CD4-positive, alpha-beta T cell (primary cell): ENCODE measurements around the gene DEFB123. TPM values are rescaled to one million over a fixed set of nuclear protein-coding genes. Genes with fewer than 3 reads are reported as not detected.

Source experiments
- ATAC-seq: fragments of 200-7000 bp; cut with Tn5 transposase; one replicate; pipeline ENCODE4 v1.10.0; 2022; ENCODE audit warnings: mild to moderate bottlenecking; ENCODE audit not compliant: poor library complexity
- CTCF ChIA-PET: fragments of 350-600 bp; sonication (Branson Sonifier 250); formaldehyde crosslinking; loops from one replicate; lab custom pipeline; 2021; ENCODE audit warnings: antibody characterized with exemption, inconsistent platforms; lab: Charles Lee
- POLR2A ChIA-PET: fragments of 350-600 bp; sonication (Branson Sonifier 250); formaldehyde crosslinking; loops from one replicate; lab custom pipeline; 2021; ENCODE audit warnings: antibody characterized with exemption, inconsistent platforms; lab: Charles Lee
- DNase-seq, 14 experiments: peaks; one replicate each; pipeline ENCODE4 v3.0.0-alpha.2; 2013 to 2020; ENCODE audit warnings: mixed read lengths in 2 of 14
- H3K27ac ChIP-seq, 2 donors: one replicate each; pipeline versions ENCODE4 v1.5.1 to v1.7.0; 2013; ENCODE audit warnings: low read length in 2 of 2, low read depth in 1 of 2, mild to moderate bottlenecking in 1 of 2
- H3K27me3 ChIP-seq, 2 experiments: 1 replicate in 1 of 2; 2 replicates in 1 of 2; pipeline versions ENCODE4 v1.6.1 to v1.7.0; 2013; ENCODE audit warnings: low read length in 2 of 2, control low read depth in 1 of 2, mild to moderate bottlenecking in 1 of 2, moderate library complexity in 1 of 2; ENCODE audit not compliant: insufficient read depth in 2 of 2, control insufficient read depth in 1 of 2
- H3K36me3 ChIP-seq: one replicate; pipeline ENCODE4 v1.6.1; 2013; ENCODE audit warnings: low read length, control low read depth; ENCODE audit not compliant: insufficient read depth
- H3K4me1 ChIP-seq: one replicate; pipeline ENCODE4 v1.6.1; 2013; ENCODE audit warnings: low read length, control low read depth; ENCODE audit not compliant: insufficient read depth
- H3K4me3 ChIP-seq: one replicate; pipeline ENCODE4 v1.5.1; 2013; ENCODE audit warnings: mild to moderate bottlenecking, low read length, moderate library complexity
- H3K9me3 ChIP-seq, 2 experiments: 1 replicate in 1 of 2; 2 replicates in 1 of 2; pipeline versions ENCODE4 v1.6.1 to v1.7.0; 2013; ENCODE audit warnings: low read length in 2 of 2, mild to moderate bottlenecking in 2 of 2, control low read depth in 1 of 2, moderate library complexity in 1 of 2; ENCODE audit not compliant: control insufficient read depth in 1 of 2, insufficient read depth in 1 of 2
- H3K27ac Mint-ChIP-seq: one replicate; pipeline ENCODE4 v1.8.0; 2020; ENCODE audit warnings: mixed read lengths
- H3K27me3 Mint-ChIP-seq: one replicate; pipeline ENCODE4 v1.8.0; 2021; ENCODE audit warnings: mixed read lengths
- H3K36me3 Mint-ChIP-seq: one replicate; pipeline ENCODE4 v1.8.0; 2021; ENCODE audit warnings: low read depth, mixed read lengths
- H3K4me1 Mint-ChIP-seq: one replicate; pipeline ENCODE4 v1.8.0; 2021; ENCODE audit warnings: low read depth, mixed read lengths
- H3K4me3 Mint-ChIP-seq: one replicate; pipeline ENCODE4 v1.8.0; 2020; ENCODE audit warnings: mild to moderate bottlenecking, mixed read lengths
- H3K9me3 Mint-ChIP-seq: one replicate; pipeline ENCODE4 v1.8.0; 2020; ENCODE audit warnings: mixed read lengths
- CTCF ChIP-seq: fragments of 200-600 bp; IDR thresholded peaks from one replicate; pipeline ENCODE4 v1.8.0; 2022; ENCODE audit warnings: antibody characterized with exemption, mild to moderate bottlenecking
- intact Hi-C, 2 experiments: fragments of 100-400 bp; cut with DNase I in 1 of 2; cut with micrococcal nuclease in 1 of 2; formaldehyde crosslinking; loops; one replicate each; pipeline versions ENCODE4 v1.15.1 to v1.9.0; 2023 to 2025; cut with DNase I, micrococcal nuclease
- total RNA-seq, 174 experiments: library from RNA in 2 of 174; stranded (reverse) in 2 of 174; gene quantifications; one replicate each; pipeline ENCODE4 v1.2.3 and lab custom pipeline; 2021 to 2026

DEFB123 gene
- total RNA-seq, 2 experiments from 2014 or later: not detected

GRCh38 chr20:31475472-31476293 lies 35.3 kb downstream of the DEFB123 start:
- Histone ChIP-seq H3K4me1 (peaks cover 8% of the 10 kb centered on the region), H3K4me3 (no peak overlapping the region), H3K9me3 (peaks cover 0 to 17% of the 10 kb centered on the region in 2 experiments), H3K36me3 (no peaks in the 10 kb centered on the region), H3K27ac (no peak overlapping the region), H3K27me3 (peaks cover 22 to 35% of the 10 kb centered on the region in 2 experiments)
- ChIA-PET CTCF (interaction anchor here (0.8 to 1.3 kb wide), 2 partner anchors 15 to 27 kb away, joined by 3 read pairs; no protein-coding TSS in a partner anchor), POLR2A (no interaction called here)
- TF ChIP-seq CTCF: no peak
- Mint-ChIP-seq H3K4me1 (no peaks in the 10 kb centered on the region), H3K4me3 (no peak overlapping the region), H3K27ac (no peak overlapping the region), H3K9me3 (no peaks in the 10 kb centered on the region), H3K27me3 (peaks cover 62% of the 10 kb centered on the region), H3K36me3 (no peaks in the 10 kb centered on the region)
- ATAC-seq (no peak), DNase-seq (no peak)
- intact Hi-C loops: no loop called here

- no peak for ATAC-seq
- TF ChIP-seq CTCF: no peak
- H3K9me3 Mint-ChIP-seq: no peaks in the 10 kb centered on the region
- no peak overlapping the region for H3K27ac ChIP-seq
- no peaks in the 10 kb centered on the region for H3K4me1 Mint-ChIP-seq
- H3K4me3 Mint-ChIP-seq: no peak overlapping the region
- peaks cover 0 to 17% of the 10 kb centered on the region in 2 experiments for H3K9me3 ChIP-seq
- H3K27me3 Mint-ChIP-seq: peaks cover 64% of the 10 kb centered on the region
- intact Hi-C loops: no loop called here
- H3K27me3 ChIP-seq: peaks cover 22 to 35% of the 10 kb centered on the region in 2 experiments
- no peaks in the 10 kb centered on the region for H3K36me3 ChIP-seq
- ChIA-PET POLR2A (no interaction called here), CTCF (no interaction called here)
- no peaks in the 10 kb centered on the region for H3K36me3 Mint-ChIP-seq
- H3K4me3 ChIP-seq: no peak overlapping the region
- DNase-seq: no peak
- peaks cover 8% of the 10 kb centered on the region for H3K4me1 ChIP-seq
- H3K27ac Mint-ChIP-seq: no peak overlapping the region
Observed at GRCh38 chr20:31476294-31476585, 35.8 kb downstream of the DEFB123 start.

- Histone ChIP-seq H3K4me1 (peaks cover 8% of the 10 kb centered on the region), H3K9me3 (peaks cover 0 to 17% of the 10 kb centered on the region in 2 experiments), H3K4me3 (no peak overlapping the region), H3K27ac (no peak overlapping the region), H3K27me3 (peaks cover 22 to 35% of the 10 kb centered on the region in 2 experiments), H3K36me3 (no peaks in the 10 kb centered on the region)
- Mint-ChIP-seq H3K27me3 (peaks cover 69% of the 10 kb centered on the region), H3K36me3 (no peaks in the 10 kb centered on the region), H3K9me3 (no peaks in the 10 kb centered on the region), H3K4me3 (no peak overlapping the region), H3K27ac (no peak overlapping the region), H3K4me1 (no peaks in the 10 kb centered on the region)
- no peak for TF ChIP-seq CTCF
- intact Hi-C loops: no loop called here
- ATAC-seq: no peak
- POLR2A ChIA-PET: no interaction called here
- DNase-seq: no peak
- CTCF ChIA-PET: no interaction called here
Observed at GRCh38 chr20:31476643-31477215, 36.3 kb downstream of the DEFB123 start.
